ENCODE results near the gene GPT2. TPM values are rescaled to one million over a fixed set of nuclear protein-coding genes. Genes with fewer than 3 reads are reported as not detected.

The GPT2 gene
- total RNA-seq, 1 experiment from 2014 or later: 68.8 TPM

DNA sequence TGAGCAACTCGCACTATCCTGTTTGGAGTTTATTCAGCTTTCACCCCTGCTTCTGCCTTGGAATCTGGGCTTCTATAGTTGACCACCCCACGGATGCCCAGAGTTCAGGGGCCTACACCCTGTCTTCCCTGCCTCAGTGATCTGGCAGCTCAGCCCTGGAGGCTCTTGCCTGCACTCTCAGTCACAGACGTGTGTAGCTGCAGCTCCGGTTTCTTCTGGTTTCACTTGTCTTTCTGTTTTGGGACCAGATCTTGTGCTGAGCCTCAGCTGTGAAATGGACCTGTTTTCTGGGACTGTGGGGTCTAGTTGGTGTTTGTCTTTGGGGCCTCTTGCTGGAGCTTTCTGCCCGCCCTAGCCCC, 5.8 kb downstream of the GPT2 start:
- Histone ChIP-seq H3K27ac (ENCODE audit: insufficient read length, low read depth, low read length) (no peak overlapping the region), H3K79me2 (ENCODE audit: insufficient read depth, low read length) (peaks cover 41% of the 10 kb centered on the region; the same call in 1 of the 2 replicates), H4K5ac (ENCODE audit: insufficient read length, low read depth, low read length) (no peak overlapping the region), H3K9me3 (ENCODE audit: control insufficient read depth, low read depth, low read length) (no peaks in the 10 kb centered on the region), H2BK15ac (ENCODE audit: low read depth, low read length) (no peak overlapping the region), H3K4me2 (ENCODE audit: insufficient read depth, insufficient read length, low read length) (no peak overlapping the region), H2BK5ac (ENCODE audit: insufficient read length, low read length) (no peak overlapping the region), H3K27me3 (ENCODE audit: insufficient read depth, low read length) (no peaks in the 10 kb centered on the region), H3T11ph (ENCODE audit: low read length) (no peak overlapping the region), H2AFZ (ENCODE audit: low read length) (no peak overlapping the region), H3K23me2 (ENCODE audit: insufficient read length, low read depth, low read length, poor library complexity, severe bottlenecking) (peaks cover 3% of the 10 kb centered on the region), H3K23ac (ENCODE audit: insufficient read length, low read depth, low read length) (no peak overlapping the region), H2BK12ac (ENCODE audit: insufficient read length, low read depth, low read length) (no peak overlapping the region), H3K18ac (ENCODE audit: insufficient read length, low read depth, low read length) (no peak overlapping the region), H2BK120ac (ENCODE audit: low read depth, low read length, poor library complexity, severe bottlenecking) (no peak overlapping the region), H4K20me1 (ENCODE audit: control insufficient read depth, insufficient read depth, insufficient read length) (no peaks in the 10 kb centered on the region), H2BK20ac (ENCODE audit: low read depth, low read length, poor library complexity, severe bottlenecking) (no peak overlapping the region), H4K91ac (ENCODE audit: insufficient read length, low read depth, low read length) (no peak overlapping the region), H3K4ac (ENCODE audit: low read depth, low read length) (no peak overlapping the region), H4K8ac (replicated peaks; ENCODE audit: insufficient read length, low read depth, low read length) (no peak overlapping the region), H3K79me1 (ENCODE audit: insufficient read depth, low read depth, low read length, poor library complexity, severe bottlenecking) (peaks cover 5% of the 10 kb centered on the region), H2AK5ac (ENCODE audit: insufficient read length, low read length) (no peak overlapping the region), H3K4me1 (ENCODE audit: insufficient read depth, low read length) (no peaks in the 10 kb centered on the region; the same call in 1 of the 2 replicates), H3K9ac (ENCODE audit: extremely low read depth, insufficient read length, low read length) (no peak overlapping the region), H3K14ac (ENCODE audit: insufficient read depth, low read length) (no peak overlapping the region), H3K56ac (ENCODE audit: insufficient read length, low read depth, low read length) (no peak overlapping the region)
- Mint-ChIP-seq H3K4me3 (no peak overlapping the region), H3K4me1 (peaks cover 18 to 22% of the 10 kb centered on the region in 2 experiments), H3K36me3 (ENCODE audit: insufficient read depth in 1 of 3, low read depth in 3 of 3) (peaks cover 23 to 53% (median 48%) of the 10 kb centered on the region in 3 experiments), H3K27me3 (ENCODE audit: low read depth) (no peaks in the 10 kb centered on the region), H3K9me3 (no peaks in the 10 kb centered on the region), H3K27ac (peak overlapping the region; percentile 19 to 84 (median 83); a peak in 4 of 7 replicates)
- WGBS (ENCODE audit: extremely low coverage, insufficient read length, low lambda C conversion rate): no CpG with 5 or more reads among the region's 5 CpGs
- DNase-seq: no peak
- TF ChIP-seq, protein P1, sequence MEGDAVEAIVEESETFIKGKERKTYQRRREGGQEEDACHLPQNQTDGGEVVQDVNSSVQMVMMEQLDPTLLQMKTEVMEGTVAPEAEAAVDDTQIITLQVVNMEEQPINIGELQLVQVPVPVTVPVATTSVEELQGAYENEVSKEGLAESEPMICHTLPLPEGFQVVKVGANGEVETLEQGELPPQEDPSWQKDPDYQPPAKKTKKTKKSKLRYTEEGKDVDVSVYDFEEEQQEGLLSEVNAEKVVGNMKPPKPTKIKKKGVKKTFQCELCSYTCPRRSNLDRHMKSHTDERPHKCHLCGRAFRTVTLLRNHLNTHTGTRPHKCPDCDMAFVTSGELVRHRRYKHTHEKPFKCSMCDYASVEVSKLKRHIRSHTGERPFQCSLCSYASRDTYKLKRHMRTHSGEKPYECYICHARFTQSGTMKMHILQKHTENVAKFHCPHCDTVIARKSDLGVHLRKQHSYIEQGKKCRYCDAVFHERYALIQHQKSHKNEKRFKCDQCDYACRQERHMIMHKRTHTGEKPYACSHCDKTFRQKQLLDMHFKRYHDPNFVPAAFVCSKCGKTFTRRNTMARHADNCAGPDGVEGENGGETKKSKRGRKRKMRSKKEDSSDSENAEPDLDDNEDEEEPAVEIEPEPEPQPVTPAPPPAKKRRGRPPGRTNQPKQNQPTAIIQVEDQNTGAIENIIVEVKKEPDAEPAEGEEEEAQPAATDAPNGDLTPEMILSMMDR (conservative IDR thresholded peaks at IDR 0.05): no peak
